H1 (cell line): Measurements from ENCODE around the gene SLC30A5. TPM values are rescaled to one million over a fixed set of nuclear protein-coding genes. Genes with fewer than 3 reads are reported as not detected.

Experiments used
- BACH1 ChIP-seq: IDR thresholded peaks from 2 replicates; pipeline ENCODE4 v1.6.1; 2012; ENCODE audit warnings: low read length, improper control_type of control experiment
- CBX5 ChIP-seq: fragments of 300-800, 300-1000 bp; sonication (generic); IDR thresholded peaks from 2 replicates; pipeline ENCODE4 v1.7.1; 2016; ENCODE audit warnings: antibody characterized with exemption, low read length, low read depth
- CHD1 ChIP-seq: IDR thresholded peaks from 2 replicates; pipeline ENCODE4 v1.6.1; 2012; ENCODE audit warnings: low read depth, low read length, improper control_type of control experiment
- CTBP2 ChIP-seq: IDR thresholded peaks from 2 replicates; pipeline ENCODE4 v1.7.0; 2011; ENCODE audit warnings: borderline replicate concordance, mild to moderate bottlenecking, moderate library complexity, mixed read lengths, low read length; ENCODE audit not compliant: insufficient read depth, insufficient read length
- JUND ChIP-seq: IDR thresholded peaks from 2 replicates; pipeline ENCODE4 v1.6.1; 2011; ENCODE audit warnings: mild to moderate bottlenecking, improper control_type of control experiment, low read length
- RBBP5 ChIP-seq: IDR thresholded peaks from 2 replicates; pipeline ENCODE4 v1.7.1; 2012; ENCODE audit warnings: low read depth, mild to moderate bottlenecking, inconsistent platforms, low read length, moderate library complexity, borderline replicate concordance
- TAF1 ChIP-seq: IDR thresholded peaks from 2 replicates; pipeline ENCODE4 v1.6.1; 2011; ENCODE audit warnings: mild to moderate bottlenecking, low read depth, low read length
- ZNF274 ChIP-seq: IDR thresholded peaks from 2 replicates; pipeline ENCODE4 v1.7.0; 2012; ENCODE audit warnings: low read length, borderline replicate concordance; ENCODE audit errors: extremely low read depth
- polyA plus RNA-seq, 7 experiments: library from polyadenylated mRNA; depleted of rRNA in 3 of 7; stranded (reverse) in 5 of 7; unstranded in 2 of 7; fragments of >200 nt in 5 of 7; fragments of 200-250 nt in 2 of 7; gene quantifications; 1 replicate in 5 of 7; 2 replicates in 1 of 7; 4 replicates in 1 of 7; pipeline versions ENCODE4 v1.2.1 to v1.2.3, GENCODE V29; 2011 to 2013; ENCODE audit warnings: missing spikeins in 2 of 7, mixed read lengths in 2 of 7
- total RNA-seq: library from RNA; stranded (reverse); fragmentation: NEBNext Ultra II Directional; extraction: Animal tissue kit (Norgen Biotek cat#: 25700); gene quantifications from 2 replicates; pipeline ENCODE4 v1.2.1, GENCODE V29; 2021

Gene SLC30A5
- total and polyA plus RNA-seq, 2 of the 8 experiments (the other 6 are each of a cell fraction or from before 2014, with no cell fraction given), result 31.0 to 43.5 TPM

DNA sequence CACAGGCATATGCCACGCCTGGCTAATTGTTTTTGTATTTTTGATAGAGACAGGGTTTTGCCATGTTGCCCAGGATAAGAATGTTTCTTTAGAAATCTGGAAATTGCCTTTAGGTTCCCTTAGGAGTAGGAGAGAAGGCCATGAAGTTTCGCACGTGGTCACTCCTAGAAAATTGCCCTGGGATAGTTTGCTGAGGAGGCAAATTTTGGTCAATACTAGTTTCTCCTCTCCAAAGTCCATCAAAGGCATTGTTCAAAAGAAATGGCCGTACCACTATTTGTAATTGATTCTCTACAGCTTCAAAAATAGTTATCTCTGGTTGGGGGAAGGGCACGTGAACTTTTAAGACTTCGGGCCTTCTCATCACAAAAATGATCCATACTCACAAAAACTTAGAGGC, 845 bp upstream of the SLC30A5 start (continued):
- TF ChIP-seq ZNF274 (no peak), CHD1 (no peak), JUND (no peak), TAF1 (no peak), RBBP5 (no peak), BACH1 (no peak), CTBP2 (no peak), CBX5 (no peak)
